Fibroblast of upper back skin (primary cell): Measurements from ENCODE around the gene SLC37A1.
"Not testable (repeated sequence)": the region's sequence is repeated elsewhere in the genome, so short reads cannot be mapped to it uniquely, and the experiment has no call there.

Experiments used
- DNase-seq: peaks from one replicate; pipeline ENCODE4 v3.0.0-alpha.2; 2013

Gene SLC37A1

GRCh38 chr21:42597487-42598158, 84.0 kb downstream of the SLC37A1 start:
- DNase-seq = no peak

GRCh38 chr21:42598159-42598735, 84.6 kb downstream of the SLC37A1 start:
- DNase-seq = no peak

GRCh38 chr21:42599486-42599885, 85.8 kb downstream of the SLC37A1 start:
- DNase-seq = no peak

- no peak for DNase-seq
Measured at GRCh38 chr21:42599962-42600361, 86.3 kb downstream of the SLC37A1 start.

GRCh38 chr21:42601656-42602055, 88.0 kb downstream of the SLC37A1 start:
- no peak for DNase-seq

GRCh38 chr21:42607102-42607501, 93.5 kb downstream of the SLC37A1 start:
- DNase-seq = no peak

GRCh38 chr21:42607525-42608102, 94.0 kb downstream of the SLC37A1 start:
- DNase-seq = no peak

- DNase-seq = no peak
Measured at GRCh38 chr21:42608446-42608845, 94.8 kb downstream of the SLC37A1 start.

GRCh38 chr21:42609811-42610210, 96.2 kb downstream of the SLC37A1 start:
- DNase-seq = no peak

- DNase-seq = no peak
Measured at GRCh38 chr21:42611852-42612251, 98.2 kb downstream of the SLC37A1 start.

- no peak for DNase-seq
Measured at GRCh38 chr21:42612390-42612789, 98.7 kb downstream of the SLC37A1 start.

GRCh38 chr21:42613756-42614155, 100.1 kb downstream of the SLC37A1 start:
- no peak for DNase-seq

- no peak for DNase-seq
Measured at GRCh38 chr21:42614396-42614795, 100.7 kb downstream of the SLC37A1 start.

- no peak for DNase-seq
Measured at GRCh38 chr21:42614811-42615351, 101.2 kb downstream of the SLC37A1 start.

- DNase-seq = not testable (repeated sequence)
Measured at GRCh38 chr21:42615377-42615776, 101.7 kb downstream of the SLC37A1 start.

GRCh38 chr21:42615924-42616323, 102.3 kb downstream of the SLC37A1 start:
- DNase-seq = no peak

- DNase-seq = no peak
Measured at GRCh38 chr21:42616446-42616845, 102.8 kb downstream of the SLC37A1 start.

- no peak for DNase-seq
Measured at GRCh38 chr21:42616941-42617340, 103.3 kb downstream of the SLC37A1 start.

- no peak for DNase-seq
Measured at GRCh38 chr21:42617486-42617885, 103.8 kb downstream of the SLC37A1 start.

- DNase-seq = no peak
Measured at GRCh38 chr21:42618707-42619102, 105.1 kb downstream of the SLC37A1 start.

- DNase-seq = no peak
Measured at GRCh38 chr21:42619166-42619565, 105.5 kb downstream of the SLC37A1 start.

- no peak for DNase-seq
Measured at GRCh38 chr21:42619841-42620240, 106.2 kb downstream of the SLC37A1 start.

GRCh38 chr21:42621166-42621818, 107.6 kb downstream of the SLC37A1 start:
- no peak for DNase-seq

- no peak for DNase-seq
Measured at GRCh38 chr21:42621819-42622177, 108.1 kb downstream of the SLC37A1 start.
